B cell (primary cell): Measurements from ENCODE around the gene KRT77.

Experiments used
- EZH2 ChIP-seq: IDR thresholded peaks from 2 replicates; pipeline ENCODE4 v1.6.1; 2012; ENCODE audit warnings: borderline replicate concordance, low read depth, mild to moderate bottlenecking, moderate library complexity, low read length; ENCODE audit not compliant: insufficient read depth, poor library complexity, severe bottlenecking
- TF ChIP-seq, protein P1 (sequence below): fragments of 200-600 bp; IDR thresholded peaks from one replicate; pipeline ENCODE4 v1.8.0; 2022; ENCODE audit warnings: antibody characterized with exemption, mild to moderate bottlenecking

- TF ChIP-seq, protein P1, sequence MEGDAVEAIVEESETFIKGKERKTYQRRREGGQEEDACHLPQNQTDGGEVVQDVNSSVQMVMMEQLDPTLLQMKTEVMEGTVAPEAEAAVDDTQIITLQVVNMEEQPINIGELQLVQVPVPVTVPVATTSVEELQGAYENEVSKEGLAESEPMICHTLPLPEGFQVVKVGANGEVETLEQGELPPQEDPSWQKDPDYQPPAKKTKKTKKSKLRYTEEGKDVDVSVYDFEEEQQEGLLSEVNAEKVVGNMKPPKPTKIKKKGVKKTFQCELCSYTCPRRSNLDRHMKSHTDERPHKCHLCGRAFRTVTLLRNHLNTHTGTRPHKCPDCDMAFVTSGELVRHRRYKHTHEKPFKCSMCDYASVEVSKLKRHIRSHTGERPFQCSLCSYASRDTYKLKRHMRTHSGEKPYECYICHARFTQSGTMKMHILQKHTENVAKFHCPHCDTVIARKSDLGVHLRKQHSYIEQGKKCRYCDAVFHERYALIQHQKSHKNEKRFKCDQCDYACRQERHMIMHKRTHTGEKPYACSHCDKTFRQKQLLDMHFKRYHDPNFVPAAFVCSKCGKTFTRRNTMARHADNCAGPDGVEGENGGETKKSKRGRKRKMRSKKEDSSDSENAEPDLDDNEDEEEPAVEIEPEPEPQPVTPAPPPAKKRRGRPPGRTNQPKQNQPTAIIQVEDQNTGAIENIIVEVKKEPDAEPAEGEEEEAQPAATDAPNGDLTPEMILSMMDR: no peak
- no peak for TF ChIP-seq EZH2
These were observed 18.9 kb downstream of the KRT77 start for GRCh38 chr12:52684431-52684830.
